Middle frontal gyrus (tissue), 1 donor: ENCODE results near the gene SMIM24.
"Not testable (repeated sequence)": the region's sequence is repeated elsewhere in the genome, so short reads cannot be mapped to it uniquely, and the experiment has no call there.

Experiments
- DNase-seq: peaks from one replicate; pipeline ENCODE4 v3.0.0-alpha.2; 2015; ENCODE audit warnings: low spot score; ENCODE audit errors: extremely low spot score

Gene SMIM24

DNA sequence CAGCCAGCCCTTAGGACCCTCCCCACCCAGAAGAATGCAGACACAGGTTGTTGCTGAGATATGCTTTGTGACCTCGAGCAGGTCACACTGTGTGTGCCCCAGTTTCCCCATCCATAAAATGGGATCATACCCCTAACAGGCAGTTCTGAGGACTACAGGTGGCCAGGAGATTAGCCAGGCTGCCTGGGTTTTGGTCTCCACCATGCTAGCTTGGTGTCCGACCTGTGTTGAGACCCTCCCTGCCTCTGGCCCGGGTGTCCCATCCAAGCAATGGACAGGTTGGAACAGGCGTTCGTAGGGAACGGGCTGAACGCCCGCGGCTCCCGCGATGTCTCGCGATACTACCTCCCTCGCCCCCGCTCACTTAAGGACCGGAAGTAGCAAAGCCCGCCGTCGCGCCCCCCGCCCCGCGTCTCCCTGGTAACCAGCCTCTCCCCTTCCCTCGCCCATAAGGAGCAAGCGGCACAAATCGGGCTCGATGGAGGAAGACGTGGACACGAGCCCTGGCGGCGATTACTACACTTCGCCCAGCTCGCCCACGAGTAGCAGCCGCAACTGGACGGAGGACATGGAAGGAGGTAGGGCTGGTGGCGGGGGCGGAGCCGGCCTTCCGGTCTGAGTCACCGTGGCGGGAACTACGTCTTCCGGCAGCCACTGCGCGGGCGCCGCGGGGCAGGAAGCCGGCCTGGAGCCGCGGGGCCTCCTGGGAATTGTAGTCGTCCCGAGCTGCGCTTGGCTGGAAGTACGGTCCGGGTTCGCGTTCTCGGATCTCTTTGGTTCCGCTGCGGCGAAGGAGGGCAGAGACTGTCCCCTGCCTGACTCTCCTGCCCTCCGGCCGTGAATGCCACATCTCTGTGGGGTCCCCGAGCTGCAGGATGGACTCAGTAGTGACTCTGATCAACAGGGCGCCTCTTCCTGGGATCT is 45.4 kb downstream of the SMIM24 start:
- peak; percentile 86 for DNase-seq

DNA sequence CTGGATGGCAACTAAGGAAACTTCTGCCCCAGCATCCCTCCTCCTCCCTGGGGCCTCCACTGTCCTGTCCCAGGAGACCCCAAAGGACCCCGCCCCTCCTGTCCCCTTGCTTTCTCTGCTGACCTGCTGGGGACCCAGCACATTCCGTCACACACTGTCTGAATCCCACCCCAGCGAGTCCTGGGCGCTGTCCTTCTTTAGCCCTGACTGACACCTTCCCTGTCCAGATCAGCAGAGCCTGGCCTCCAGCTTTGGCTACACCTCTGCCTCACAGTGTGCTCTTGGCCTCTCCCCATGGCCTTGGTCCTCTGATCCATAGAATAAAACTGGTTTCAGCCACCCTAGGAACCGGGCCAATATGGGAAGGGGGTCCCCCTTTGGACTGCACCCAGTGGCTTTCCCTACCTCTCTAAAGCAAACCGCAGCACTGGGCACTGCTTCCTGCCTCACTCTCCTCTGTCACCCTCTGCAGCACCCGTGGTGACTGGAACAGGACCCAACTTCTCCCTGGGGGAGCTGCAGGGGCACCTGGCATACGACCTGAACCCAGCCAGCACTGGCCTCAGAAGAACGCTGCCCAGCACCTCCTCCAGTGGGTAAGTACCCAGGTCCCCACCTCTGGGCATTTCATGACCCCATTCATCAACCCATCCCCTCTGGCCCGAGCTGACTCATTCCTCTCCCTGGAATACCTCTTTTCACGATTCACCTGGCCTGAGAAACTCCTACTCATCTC is 46.4 kb downstream of the SMIM24 start:
- DNase-seq: no peak

DNA sequence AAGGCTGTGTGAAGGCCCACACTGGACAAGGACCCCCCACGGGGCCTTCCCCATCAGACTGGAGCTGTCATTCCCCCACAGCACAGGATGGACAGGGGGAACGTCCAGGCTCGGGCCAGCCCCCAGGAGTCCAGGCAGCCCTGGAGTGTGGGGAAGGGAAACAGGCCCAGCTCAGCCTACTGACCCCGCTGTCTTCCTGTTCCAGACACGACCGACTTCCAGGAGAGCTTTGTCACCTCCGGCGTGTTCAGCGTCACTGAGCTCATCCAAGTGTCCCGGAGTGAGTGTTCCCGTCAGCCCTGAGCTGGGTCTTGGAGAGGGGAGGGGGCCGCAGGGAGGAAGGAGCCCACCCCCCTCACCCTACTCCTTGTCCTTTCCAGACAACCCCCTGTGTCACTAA is 47.0 kb downstream of the SMIM24 start:
- no peak for DNase-seq

DNA sequence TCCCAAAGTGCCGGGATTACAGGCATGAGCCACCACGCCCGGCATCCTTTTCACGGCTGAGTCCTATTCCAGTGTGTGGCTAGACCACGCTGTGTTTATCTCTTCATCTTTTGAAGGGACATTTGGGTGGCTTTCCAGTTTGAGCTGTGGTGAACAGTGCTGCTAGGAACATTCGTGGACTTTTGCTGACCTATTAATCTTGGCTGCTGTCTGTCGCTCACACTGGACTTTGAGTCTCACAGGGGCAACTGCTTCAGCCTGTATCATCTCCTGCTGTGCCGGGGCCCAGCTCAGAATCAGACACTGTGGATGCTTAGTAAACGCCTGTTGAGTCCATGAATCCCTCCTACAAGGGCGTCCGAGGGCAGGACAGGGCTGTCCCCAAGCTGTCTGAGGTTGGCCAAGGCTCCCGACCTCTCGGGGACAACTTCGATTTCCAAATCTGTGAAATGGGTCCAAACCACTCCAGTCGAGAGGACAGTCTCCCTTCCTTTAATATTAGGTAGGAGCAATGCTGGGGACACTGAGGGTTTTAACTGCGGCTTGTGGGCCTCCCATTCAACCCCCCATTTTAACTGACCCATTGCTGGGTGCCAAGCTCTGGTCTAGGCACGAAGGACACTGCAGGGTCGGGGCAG is 48.4 kb downstream of the SMIM24 start:
- no peak for DNase-seq

GRCh38 chr19:3430366-3430680 is 50.0 kb downstream of the SMIM24 start:
- DNase-seq: not testable (repeated sequence)

GRCh38 chr19:3426433-3426832 is 53.9 kb downstream of the SMIM24 start:
- no peak for DNase-seq
